AG04449 (cell line): ENCODE data around the gene KCNMA1.

Experiments used
- CTCF ChIA-PET: fragments of 350-600 bp; formaldehyde crosslinking; extraction: SDS; loops from one replicate; lab custom pipeline; 2021; ENCODE audit warnings: antibody characterized with exemption; lab: Yijun Ruan, JAX
- POLR2A ChIA-PET: fragments of 400-600, 350-600 bp; formaldehyde crosslinking; extraction: SDS; loops from one replicate; lab custom pipeline; 2020; ENCODE audit warnings: antibody characterized with exemption, inconsistent platforms; lab: Yijun Ruan, JAX
- DNase-seq: peaks from one replicate; pipeline ENCODE4 v3.0.0-alpha.2; 2010; ENCODE audit warnings: low read depth, low spot score
- H3K4me3 ChIP-seq: 2 replicates; pipeline ENCODE4 v1.5.1; 2011; ENCODE audit warnings: low read depth, mild to moderate bottlenecking, control low read depth, low read length
- CTCF ChIP-seq: IDR thresholded peaks from one replicate; pipeline ENCODE4 v1.5.1; 2011; ENCODE audit warnings: mild to moderate bottlenecking, moderate library complexity, low read length, control low read depth, inconsistent platforms; ENCODE audit not compliant: insufficient read depth; ENCODE audit errors: missing control alignments

The KCNMA1 gene

DNA sequence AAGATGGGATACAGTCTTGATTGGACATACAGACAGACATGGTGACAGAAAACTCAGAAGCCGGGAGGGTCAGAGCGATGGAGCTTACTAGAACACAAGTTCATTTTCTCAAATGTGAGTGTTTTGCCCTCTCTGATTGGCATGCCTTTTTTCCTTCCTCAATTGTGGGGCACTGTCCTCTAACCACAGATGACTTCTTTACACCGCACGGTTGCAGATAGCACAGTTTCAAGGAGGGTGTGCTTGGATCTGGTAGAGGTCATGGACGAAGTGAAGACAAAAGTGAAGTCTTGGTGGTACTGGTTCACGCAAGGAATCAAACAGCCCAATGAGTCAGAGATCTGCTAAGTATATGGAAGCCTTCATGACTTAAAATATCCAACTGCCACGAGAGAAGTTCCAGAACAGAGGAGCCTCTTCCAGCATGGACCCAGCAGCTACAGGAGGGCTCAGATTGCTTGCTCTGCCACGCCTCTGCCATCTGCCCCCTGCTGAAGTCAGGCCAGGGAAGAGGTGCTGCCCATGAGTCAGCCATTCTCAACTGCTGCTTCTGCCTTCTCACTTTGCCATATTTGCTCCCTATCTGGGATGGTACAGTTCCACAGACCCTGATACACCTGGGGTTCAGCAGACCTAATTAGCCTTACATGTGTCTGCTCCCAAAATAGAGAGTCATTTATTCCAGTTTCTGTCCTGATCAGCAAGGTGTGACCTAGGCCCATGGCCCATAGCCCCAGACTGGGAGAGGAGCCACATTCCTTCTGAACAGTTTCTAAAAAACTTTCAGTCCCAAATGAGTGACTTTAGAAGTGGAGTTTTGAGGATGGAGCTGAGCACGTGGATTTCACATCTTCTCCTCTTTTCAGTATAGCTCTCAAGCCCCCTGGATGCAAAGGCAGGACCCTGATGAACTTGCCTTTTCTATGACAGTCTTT lies 413.8 kb downstream of the KCNMA1 start:
- CTCF ChIA-PET: interaction anchor here (0.8 to 1.2 kb wide), 6 partner anchors 10 to 533 kb away, joined by 3 to 5 read pairs (median 4); no protein-coding TSS in a partner anchor
- no peak for DNase-seq
- no peak overlapping the region for H3K4me3 ChIP-seq
- POLR2A ChIA-PET: no interaction called here
- TF ChIP-seq CTCF: no peak

- CTCF ChIA-PET: interaction anchor here (0.6 to 2.5 kb wide), 3 partner anchors 9 to 172 kb away, joined by 3 to 9 read pairs (median 3); no protein-coding TSS in a partner anchor
- no peak for TF ChIP-seq CTCF
- DNase-seq: no peak
- POLR2A ChIA-PET: no interaction called here
- H3K4me3 ChIP-seq: no peak overlapping the region
Observed at GRCh38 chr10:77220150-77220549, 417.5 kb downstream of the KCNMA1 start.

DNA sequence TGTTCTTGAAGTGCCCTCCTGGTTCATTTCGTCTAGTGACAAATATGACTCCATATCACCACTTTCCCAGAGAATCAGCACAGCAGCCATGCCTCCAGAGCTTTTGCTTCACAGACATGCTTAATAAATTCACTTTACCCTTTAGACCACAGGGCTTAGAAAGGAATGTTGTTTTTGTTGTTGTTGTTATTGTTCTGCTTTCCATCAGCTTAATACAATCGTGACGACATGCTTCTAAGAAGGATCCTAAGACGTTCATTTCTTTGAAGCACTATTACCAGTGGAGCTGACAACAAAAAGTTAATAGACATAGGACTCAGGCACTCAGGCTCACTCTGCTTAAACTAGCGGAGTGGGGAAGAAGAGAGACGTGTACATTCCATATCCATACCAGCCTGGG lies 418.6 kb downstream of the KCNMA1 start:
- no peak overlapping the region for H3K4me3 ChIP-seq
- ChIA-PET POLR2A (no interaction called here), CTCF (interaction anchor here (2.5 kb wide), 1 partner anchor 10 kb away, joined by 9 read pairs; no protein-coding TSS in a partner anchor)
- DNase-seq: no peak
- TF ChIP-seq CTCF: no peak

GRCh38 chr10:77214799-77215198 lies 422.8 kb downstream of the KCNMA1 start:
- no peak for DNase-seq
- ChIA-PET POLR2A (no interaction called here), CTCF (interaction anchor here (1.7 to 1.8 kb wide), 2 partner anchors 10 kb away, joined by 4 to 5 read pairs; no protein-coding TSS in a partner anchor)
- H3K4me3 ChIP-seq: no peak overlapping the region
- no peak for TF ChIP-seq CTCF

DNA sequence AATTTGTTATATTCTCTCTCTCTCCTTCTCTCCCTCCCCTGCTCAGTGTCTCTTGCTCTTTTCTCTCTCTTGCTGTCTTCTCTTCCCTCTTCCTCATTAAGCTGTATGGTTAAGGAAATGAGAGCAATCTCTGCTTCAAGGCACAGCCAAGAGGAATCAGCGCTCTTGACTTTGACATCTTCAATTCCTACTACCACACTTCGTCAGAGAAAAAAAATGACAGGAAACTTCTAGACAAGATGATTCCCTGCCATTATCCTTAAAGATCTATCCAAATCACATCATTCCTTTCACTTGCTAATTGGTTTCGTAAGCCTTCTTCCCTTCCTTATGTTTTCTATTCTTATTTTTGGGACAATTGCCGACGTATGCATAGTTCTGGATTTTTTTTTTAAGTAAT lies 425.0 kb downstream of the KCNMA1 start:
- no peak for TF ChIP-seq CTCF
- DNase-seq: no peak
- CTCF ChIA-PET: no interaction called here
- POLR2A ChIA-PET: no interaction called here
- H3K4me3 ChIP-seq: no peak overlapping the region

DNA sequence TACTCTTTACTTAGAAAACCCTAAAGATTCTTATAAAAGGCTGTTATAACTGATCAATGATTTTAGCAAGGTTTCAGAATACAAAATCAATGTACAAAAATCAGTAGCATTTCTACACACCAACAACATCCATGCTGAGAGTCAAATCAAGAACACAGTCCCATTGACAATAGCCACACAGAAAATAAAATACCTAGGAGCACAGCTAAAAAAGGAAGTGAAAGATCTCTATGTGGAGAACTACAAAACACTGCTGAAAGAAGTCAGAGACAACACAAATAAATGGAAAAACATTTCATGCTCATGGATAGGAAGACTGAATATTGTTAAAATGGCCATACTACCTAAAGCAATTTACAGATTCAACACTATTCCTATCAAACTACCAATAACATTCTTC lies 427.0 kb downstream of the KCNMA1 start:
- TF ChIP-seq CTCF: no peak
- H3K4me3 ChIP-seq: no peak overlapping the region
- POLR2A ChIA-PET: no interaction called here
- no peak for DNase-seq
- CTCF ChIA-PET: interaction anchor here (1.1 to 1.8 kb wide), 3 partner anchors 8 to 546 kb away, joined by 3 to 6 read pairs (median 3); no protein-coding TSS in a partner anchor
